ENCODE measurements around the gene ARHGAP30.

The ARHGAP30 gene

GRCh38 chr1:161089251-161089924 is 19.7 kb upstream of the ARHGAP30 start, which contains the start of gene NECTIN4:
TSS of gene NECTIN4 (minus strand) at chr1:161089558. CDS start at chr1:161089296, 262 bp downstream.
- no peak for DNase-seq

GRCh38 chr1:161088587-161089110 is 19.0 kb upstream of the ARHGAP30 start:
- no peak for DNase-seq

- DNase-seq: no peak
Observed at GRCh38 chr1:161086457-161086856, 16.8 kb upstream of the ARHGAP30 start.

DNA sequence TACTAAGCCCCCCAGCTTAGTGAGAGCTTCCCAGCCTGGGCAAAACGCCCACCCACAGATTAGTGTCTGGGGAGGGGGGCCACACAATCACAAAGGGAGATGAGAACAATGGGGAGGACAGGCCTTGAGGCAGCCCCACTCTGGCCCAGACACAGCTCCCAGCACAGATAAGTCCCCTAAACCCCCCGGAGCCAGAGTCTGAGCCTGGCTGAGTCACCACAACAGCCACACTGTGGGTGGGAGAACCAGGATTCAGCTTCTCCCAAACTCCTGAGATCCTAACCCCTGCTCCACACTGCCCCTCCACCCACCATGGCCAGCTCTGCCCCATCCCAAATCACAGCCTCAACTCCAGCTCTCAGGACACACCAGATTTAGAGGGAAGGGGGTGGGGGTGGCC is 15.5 kb upstream of the ARHGAP30 start:
- no peak for DNase-seq

- no peak for DNase-seq
Observed at GRCh38 chr1:161084597-161084988, 14.9 kb upstream of the ARHGAP30 start.

- DNase-seq: no peak
Observed at GRCh38 chr1:161083748-161084596, 14.3 kb upstream of the ARHGAP30 start.

- DNase-seq: no peak
Observed at GRCh38 chr1:161082996-161083747, 13.5 kb upstream of the ARHGAP30 start.

- no peak for DNase-seq
Observed at GRCh38 chr1:161082483-161082882, 12.8 kb upstream of the ARHGAP30 start.

GRCh38 chr1:161081519-161081918 is 11.8 kb upstream of the ARHGAP30 start:
- no peak for DNase-seq

DNA sequence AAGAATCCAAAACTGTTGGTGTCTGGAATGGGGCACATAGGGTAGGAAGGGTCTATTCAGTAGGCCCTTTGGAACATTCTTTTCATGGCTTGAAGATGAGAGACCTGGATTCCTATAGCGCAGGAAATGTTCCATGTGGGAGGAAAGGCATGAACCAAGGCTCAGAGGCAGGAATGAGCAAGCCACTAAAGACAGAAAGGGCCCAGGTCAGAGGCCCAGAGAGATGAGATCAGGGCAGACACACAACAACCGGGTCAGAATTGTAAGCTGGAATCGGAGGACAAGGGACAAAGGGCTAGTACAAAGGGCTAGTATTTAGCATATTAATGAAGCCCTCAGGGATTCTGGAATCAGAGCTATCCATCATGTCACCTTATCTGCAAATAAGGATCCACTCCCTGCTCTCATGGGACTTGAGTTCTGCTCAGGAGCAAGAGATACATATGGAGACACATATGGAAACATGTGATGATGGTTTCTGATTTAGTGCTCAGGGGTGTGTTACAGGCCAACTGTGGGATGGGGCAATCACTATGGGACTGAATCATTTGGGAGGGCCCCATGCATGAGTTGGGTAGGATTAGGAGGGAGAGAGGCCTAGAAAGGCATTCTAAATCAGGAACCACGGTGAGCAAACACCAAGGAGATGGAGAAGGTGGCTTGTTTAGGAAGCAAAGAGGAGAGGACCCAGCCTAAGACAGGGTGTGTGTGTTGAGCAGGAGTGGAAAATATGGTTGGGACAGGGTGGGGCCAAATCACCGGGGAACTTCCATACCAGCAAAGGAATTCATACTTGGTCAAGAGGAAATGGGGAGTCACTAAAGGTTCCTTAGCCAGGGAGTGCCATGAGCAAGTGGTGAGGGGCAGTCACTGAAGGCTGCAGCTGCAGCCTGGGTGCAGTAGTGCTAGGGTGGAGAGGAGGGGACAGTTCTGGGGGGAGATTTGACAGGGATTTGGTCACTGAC is 11.0 kb upstream of the ARHGAP30 start:
- no peak for DNase-seq

GRCh38 chr1:161079436-161080110 is 9.9 kb upstream of the ARHGAP30 start:
- no peak for DNase-seq

DNA sequence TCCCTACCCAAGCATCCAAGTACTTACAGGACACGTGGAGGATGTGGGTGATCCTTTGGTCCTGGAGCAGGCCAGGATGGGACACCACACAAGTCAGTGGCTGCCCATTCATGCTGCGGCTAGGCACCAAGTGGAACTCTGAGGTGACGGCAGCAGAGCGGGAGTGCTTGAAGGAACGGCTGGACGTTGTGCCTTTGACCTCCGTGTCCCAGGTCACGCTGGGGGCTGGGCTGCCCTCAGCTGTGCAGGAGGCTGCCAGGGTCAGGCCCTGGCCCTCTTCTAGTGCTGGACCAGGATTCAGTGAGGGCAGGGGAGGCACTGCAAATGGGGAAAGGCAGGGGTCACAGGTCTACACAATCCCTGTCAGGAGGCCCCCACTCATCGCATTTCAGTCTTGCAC is 7.7 kb upstream of the ARHGAP30 start:
- no peak for DNase-seq

GRCh38 chr1:161076410-161076809 is 6.7 kb upstream of the ARHGAP30 start:
- no peak for DNase-seq

GRCh38 chr1:161074676-161075368 is 5.1 kb upstream of the ARHGAP30 start:
- no peak for DNase-seq

DNA sequence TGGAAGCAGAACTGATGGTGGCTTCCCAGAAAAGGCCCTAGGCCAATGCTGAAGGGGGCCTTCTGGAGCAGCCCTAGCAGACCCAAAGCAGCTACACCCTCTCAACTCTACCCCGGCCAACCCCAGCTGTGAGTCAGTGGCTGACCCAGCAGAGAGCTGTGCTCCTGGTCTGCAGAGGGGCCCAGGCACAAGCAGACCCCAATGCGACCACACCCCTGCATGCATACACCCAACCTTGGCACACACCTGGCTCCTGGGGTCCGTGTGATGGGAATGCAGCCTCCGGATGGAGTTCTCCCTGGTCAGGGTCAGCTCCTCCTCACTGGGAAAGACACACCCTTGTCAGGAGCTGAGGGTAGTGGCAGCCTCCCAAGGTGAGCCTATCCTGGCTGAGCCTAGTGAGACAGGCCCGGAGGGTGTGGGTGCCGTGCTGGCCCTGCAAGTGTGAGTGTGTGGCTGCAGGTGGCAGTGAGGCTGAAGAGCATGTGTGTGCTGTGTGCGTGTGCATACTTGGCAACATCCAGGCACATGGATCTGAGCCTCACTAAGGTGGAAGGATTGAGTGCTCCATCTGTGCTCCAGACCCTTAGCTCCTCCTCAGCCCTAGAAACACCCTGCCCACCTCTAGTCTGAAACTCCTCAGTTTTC is 3.9 kb upstream of the ARHGAP30 start:
- peak; percentile 42 for DNase-seq

DNA sequence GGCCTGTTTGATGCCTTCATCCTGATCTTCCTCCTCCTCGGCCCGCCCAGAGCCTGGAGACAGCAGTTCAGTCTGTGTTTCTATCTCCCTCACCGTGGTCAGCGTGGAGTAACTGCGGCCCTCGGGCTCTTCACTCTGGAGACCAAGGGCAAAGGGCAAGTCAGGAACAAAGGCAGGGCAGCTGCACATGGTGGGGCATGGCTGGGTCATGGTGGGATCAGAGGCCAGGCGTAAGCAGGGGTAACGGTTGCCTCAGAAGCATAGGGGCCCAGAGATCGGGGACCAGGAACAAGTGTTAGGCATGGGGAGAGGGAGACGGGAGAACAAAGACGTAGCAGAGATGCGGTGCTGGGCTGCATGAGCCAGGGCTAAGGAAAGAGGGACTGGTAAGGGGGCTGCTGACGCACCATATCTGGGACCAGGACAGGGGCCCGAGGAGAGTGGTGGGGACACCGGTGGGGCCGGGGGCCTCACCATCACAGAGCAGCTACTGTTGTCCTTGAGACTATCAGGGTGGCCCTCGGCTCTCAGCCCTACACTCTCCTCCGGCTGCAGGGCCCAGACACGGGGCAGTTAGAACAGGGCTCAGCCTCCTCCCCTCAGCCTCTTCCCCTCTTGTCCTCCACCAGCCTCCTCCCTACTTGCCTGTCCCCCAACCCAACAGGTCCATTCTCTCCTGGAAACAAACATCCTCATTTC is 3.2 kb upstream of the ARHGAP30 start:
- no peak for DNase-seq

DNA sequence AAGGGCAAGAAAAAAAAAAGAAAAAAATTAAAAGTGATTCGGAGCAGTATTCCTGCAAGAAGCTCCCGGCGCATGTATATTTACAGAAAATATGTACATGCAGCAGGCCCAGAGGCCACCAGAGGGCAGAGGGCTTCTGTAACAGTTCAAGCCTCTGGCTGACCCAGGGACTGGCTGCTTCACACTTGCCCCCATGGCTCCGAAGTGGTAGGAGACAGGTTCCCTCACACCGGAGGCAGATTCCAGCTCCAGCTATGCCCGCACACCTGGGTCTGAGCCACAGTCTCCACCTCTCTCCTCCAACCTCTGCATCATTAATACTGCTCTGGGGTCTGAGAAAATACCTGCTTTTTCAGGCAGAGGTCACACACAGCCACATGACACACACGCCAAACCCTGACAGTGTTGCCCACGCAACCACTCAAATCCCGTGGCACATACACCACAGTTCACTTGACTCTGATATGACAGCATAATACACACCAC is 2.2 kb upstream of the ARHGAP30 start:
- peak; percentile 76 for DNase-seq

DNA sequence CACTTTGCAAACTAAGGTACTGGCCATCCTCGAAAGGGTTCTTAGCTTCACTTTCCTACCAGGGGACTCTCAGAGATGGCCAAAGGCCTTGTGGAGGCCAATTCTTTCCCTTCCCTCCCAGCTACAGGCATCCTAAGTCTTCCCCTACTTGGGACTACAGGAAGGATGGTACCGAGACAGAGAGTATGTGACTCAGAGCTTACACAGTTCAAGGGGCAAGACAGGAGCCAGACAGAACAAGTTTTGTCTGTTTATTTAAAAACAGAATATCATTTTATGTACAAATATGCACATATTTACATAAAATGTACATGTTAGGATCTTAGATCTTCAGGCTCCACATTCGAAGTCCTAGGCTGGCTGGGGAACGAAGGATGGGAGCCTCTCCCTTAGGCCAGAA is 1.1 kb upstream of the ARHGAP30 start:
- DNase-seq: no peak

GRCh38 chr1:161069241-161069640 is 450 bp downstream of the ARHGAP30 start:
- DNase-seq: no peak
